ENCODE results near the gene BCAP31. TPM values are rescaled to one million over a fixed set of nuclear protein-coding genes. Genes with fewer than 3 reads are reported as not detected.
A peak's percentile ranks its signal among the peaks of the same experiment; 100 is the strongest.

Gene BCAP31
- total and polyA plus RNA-seq, 10 donors: 77.3 to 173 (median 134) TPM

- H3K4me3 ChIP-seq: peak within 1 kb of the TSS in 6 of 8 donors; percentile 9 to 66 (median 34)
- intact Hi-C loops (cut with DNase I; ENCODE audit: low total_unique reads): no loop called here
- no peak for DNase-seq
Measured at GRCh38 chrX:153687121-153688039, 36.8 kb downstream of the BCAP31 start, which contains the start of gene SLC6A8. TSS of gene SLC6A8 (plus strand) at chrX:153687926. CDS start at chrX:153688575, 649 bp downstream.

DNA sequence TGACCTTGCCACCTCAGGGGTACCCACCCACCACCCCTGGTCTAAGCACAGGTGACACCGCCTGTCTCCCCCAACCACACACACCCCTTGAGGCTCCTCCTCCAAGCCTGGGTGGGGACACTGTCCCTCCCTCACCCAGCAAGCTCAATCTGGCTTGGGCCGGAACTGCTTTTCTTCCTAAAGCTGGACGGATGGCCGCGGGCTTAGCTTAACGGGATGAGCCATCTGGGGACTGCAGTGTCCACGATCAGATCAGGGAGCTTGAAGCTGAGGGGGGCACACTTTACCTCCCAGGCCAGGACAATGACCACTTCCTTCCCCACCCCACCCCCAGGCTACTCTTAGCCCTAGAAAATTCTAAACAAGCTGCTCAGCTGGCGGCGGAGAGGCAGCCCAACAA, 37.5 kb downstream of the BCAP31 start:
- H3K36me3 ChIP-seq: no peaks in the 10 kb centered on the region
- intact Hi-C loops (cut with DNase I; ENCODE audit: low total_unique reads): no loop called here
- TF ChIP-seq POLR2AphosphoS5 (IDR thresholded peaks at IDR 0.05) (no peak), CTCF (IDR thresholded peaks at IDR 0.05 in 8 of 11, conservative IDR thresholded peaks at IDR 0.05 in 3 of 11) (no peak), POLR2A (IDR thresholded peaks at IDR 0.05) (no peak)
- no peak overlapping the region for H3K27ac ChIP-seq
- DNase-seq: no peak
- peaks cover 0 to 4% (median 0%) of the 10 kb centered on the region in 8 donors for H3K9me3 ChIP-seq
- H3K4me3 ChIP-seq: no peak overlapping the region
- WGBS, 5 donors: 47 to 75% (median 50%) methylated on average over 6 to 9 of the region's 9 CpGs
- H3K27me3 ChIP-seq (replicated peaks in 1 of 7): peaks cover 0 to 60% (median 6%) of the 10 kb centered on the region in 7 donors
- H3K4me1 ChIP-seq: peaks cover 0 to 23% (median 2%) of the 10 kb centered on the region in 6 donors

More at GRCh38 chrX:153687121-153688039, 36.8 kb downstream of the BCAP31 start, which contains the start of gene SLC6A8:
- Histone ChIP-seq H3K9me3 (peaks cover 0 to 4% (median 0%) of the 10 kb centered on the region in 8 donors), H3K4me1 (peaks cover 0 to 23% (median 2%) of the 10 kb centered on the region in 6 donors), H3K27ac (peak within 1 kb of the TSS in 3 of 8 donors; percentile 40 to 57 (median 43)), H3K36me3 (no peaks in the 10 kb centered on the region), H3K27me3 (replicated peaks in 1 of 7) (peaks cover 0 to 60% (median 6%) of the 10 kb centered on the region in 7 donors)
- WGBS, 5 donors: 0 to 56% (median 1%) methylated on average over 8 to 57 of the region's 66 CpGs
- TF ChIP-seq CTCF (IDR thresholded peaks at IDR 0.05 in 8 of 11, conservative IDR thresholded peaks at IDR 0.05 in 3 of 11) (peak in 6 of 11 experiments; percentile 17 to 59 (median 52)), POLR2AphosphoS5 (IDR thresholded peaks at IDR 0.05) (peak; percentile 52 to 70 (median 67)), POLR2A (IDR thresholded peaks at IDR 0.05) (peak in 1 of 3 donors; percentile 30)

- H3K9me3 ChIP-seq: peaks cover 0 to 4% (median 0%) of the 10 kb centered on the region in 8 donors
- DNase-seq: peak; percentile 67
- H3K27me3 ChIP-seq (replicated peaks in 1 of 7): peaks cover 0 to 60% (median 6%) of the 10 kb centered on the region in 7 donors
- peaks cover 0 to 23% (median 2%) of the 10 kb centered on the region in 6 donors for H3K4me1 ChIP-seq
- TF ChIP-seq CTCF (IDR thresholded peaks at IDR 0.05 in 8 of 11, conservative IDR thresholded peaks at IDR 0.05 in 3 of 11): no peak
- no peak for TF ChIP-seq POLR2A (IDR thresholded peaks at IDR 0.05)
- TF ChIP-seq POLR2AphosphoS5 (IDR thresholded peaks at IDR 0.05): no peak
- no peak overlapping the region for H3K27ac ChIP-seq
- H3K4me3 ChIP-seq: no peak overlapping the region
- no peaks in the 10 kb centered on the region for H3K36me3 ChIP-seq
- intact Hi-C loops (cut with DNase I; ENCODE audit: low total_unique reads): no loop called here
- 67 to 75% (median 68%) methylated on average over 16 to 24 of the region's 24 CpGs for WGBS, 5 donors
Measured at GRCh38 chrX:153685751-153686696, 38.2 kb downstream of the BCAP31 start.
